ENCODE data around the gene HEATR3.
A peak's percentile ranks its signal among the peaks of the same experiment; 100 is the strongest.
"Not testable (repeated sequence)": the region's sequence is repeated elsewhere in the genome, so short reads cannot be mapped to it uniquely, and the experiment has no call there.

Gene HEATR3

GRCh38 chr16:50114357-50115129, 48.8 kb downstream of the HEATR3 start:
- DNase-seq = no peak

DNA sequence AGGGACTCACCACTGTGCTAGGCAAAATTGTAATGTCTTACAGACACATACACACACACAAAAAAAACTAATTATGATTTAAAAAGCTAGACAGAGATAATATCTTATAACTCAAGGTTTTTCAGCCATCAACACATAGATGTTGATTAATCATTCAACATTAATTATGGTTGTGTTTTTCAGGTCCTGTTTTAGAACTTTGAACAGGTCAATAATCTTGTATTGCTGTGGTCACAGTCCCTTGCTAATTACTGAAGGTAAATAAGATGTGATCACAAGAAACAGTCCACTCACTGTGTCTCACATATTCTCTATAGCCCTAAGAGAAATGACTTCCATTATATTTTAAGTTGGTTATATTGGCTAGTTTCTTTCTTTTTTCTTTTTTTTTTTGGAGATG, 54.9 kb downstream of the HEATR3 start:
- DNase-seq = no peak

DNA sequence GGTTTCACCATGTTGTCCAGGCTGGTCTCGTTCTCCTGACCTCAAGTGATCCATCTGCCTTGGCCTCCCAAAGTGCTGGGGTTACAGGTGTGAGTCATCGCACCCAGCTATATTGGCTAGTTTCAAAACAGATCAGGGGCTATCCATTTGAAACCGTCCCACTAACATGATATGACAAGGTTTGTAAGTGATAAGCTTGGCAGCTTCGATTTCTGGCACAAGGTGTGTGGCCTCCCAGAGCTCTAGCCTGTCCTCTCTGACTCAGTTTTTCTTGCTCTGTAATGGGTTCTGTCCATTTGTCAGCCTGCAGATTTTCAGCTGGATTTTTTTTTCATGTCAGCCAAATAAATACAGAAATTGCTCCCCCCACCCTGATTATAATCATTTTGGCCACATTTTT, 55.5 kb downstream of the HEATR3 start:
- no peak for DNase-seq

GRCh38 chr16:50121721-50122445, 56.1 kb downstream of the HEATR3 start:
- DNase-seq = no peak

- DNase-seq = no peak
Measured at GRCh38 chr16:50123417-50123816, 57.6 kb downstream of the HEATR3 start.

- DNase-seq = no peak
Measured at GRCh38 chr16:50124769-50125168, 59.0 kb downstream of the HEATR3 start.

GRCh38 chr16:50126183-50126582, 60.4 kb downstream of the HEATR3 start:
- no peak for DNase-seq

GRCh38 chr16:50132571-50132970, 66.8 kb downstream of the HEATR3 start:
- not testable (repeated sequence) for DNase-seq

DNA sequence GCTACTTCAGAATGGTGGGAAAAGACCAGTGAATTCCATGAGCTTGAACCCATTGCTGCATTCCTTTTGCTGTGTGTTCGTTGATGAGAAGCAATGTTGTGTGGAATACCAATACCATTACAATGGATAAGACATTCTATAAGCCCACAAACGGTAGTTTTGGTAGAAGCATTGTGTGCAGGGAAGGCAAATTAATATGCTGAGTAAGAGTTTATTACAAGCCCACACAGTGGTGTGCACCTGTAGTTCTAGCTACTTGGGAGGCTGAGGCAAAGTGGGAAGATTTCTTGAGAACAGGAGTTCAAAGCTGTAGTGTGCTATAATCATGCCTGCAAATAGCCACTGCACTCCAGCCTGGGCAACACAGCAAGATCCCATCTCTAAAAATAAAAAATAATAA, 67.4 kb downstream of the HEATR3 start:
- DNase-seq = no peak

DNA sequence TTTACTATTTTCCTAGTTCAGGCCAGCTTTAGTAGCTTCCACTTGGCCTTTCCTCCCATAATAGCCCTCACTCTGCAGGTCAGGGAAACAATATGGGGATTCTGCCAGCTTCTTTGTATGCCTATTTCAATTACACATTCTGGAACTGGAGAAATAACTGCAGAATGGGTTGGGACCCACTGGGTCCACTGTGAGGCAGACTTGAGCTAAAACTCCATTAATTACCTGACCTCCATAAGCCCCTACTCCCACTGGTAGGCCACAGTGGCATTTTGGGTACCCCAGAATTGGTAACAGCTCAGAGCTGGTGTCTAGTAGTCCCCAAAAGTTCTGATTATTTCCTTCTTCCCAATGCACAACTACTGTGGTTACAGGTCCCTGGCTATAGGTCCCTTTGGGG, 70.6 kb downstream of the HEATR3 start:
- DNase-seq = no peak

GRCh38 chr16:50137268-50137667, 71.5 kb downstream of the HEATR3 start:
- no peak for DNase-seq

- DNase-seq = no peak
Measured at GRCh38 chr16:50139580-50139979, 73.8 kb downstream of the HEATR3 start.

- DNase-seq = no peak
Measured at GRCh38 chr16:50144211-50144610, 78.4 kb downstream of the HEATR3 start.

DNA sequence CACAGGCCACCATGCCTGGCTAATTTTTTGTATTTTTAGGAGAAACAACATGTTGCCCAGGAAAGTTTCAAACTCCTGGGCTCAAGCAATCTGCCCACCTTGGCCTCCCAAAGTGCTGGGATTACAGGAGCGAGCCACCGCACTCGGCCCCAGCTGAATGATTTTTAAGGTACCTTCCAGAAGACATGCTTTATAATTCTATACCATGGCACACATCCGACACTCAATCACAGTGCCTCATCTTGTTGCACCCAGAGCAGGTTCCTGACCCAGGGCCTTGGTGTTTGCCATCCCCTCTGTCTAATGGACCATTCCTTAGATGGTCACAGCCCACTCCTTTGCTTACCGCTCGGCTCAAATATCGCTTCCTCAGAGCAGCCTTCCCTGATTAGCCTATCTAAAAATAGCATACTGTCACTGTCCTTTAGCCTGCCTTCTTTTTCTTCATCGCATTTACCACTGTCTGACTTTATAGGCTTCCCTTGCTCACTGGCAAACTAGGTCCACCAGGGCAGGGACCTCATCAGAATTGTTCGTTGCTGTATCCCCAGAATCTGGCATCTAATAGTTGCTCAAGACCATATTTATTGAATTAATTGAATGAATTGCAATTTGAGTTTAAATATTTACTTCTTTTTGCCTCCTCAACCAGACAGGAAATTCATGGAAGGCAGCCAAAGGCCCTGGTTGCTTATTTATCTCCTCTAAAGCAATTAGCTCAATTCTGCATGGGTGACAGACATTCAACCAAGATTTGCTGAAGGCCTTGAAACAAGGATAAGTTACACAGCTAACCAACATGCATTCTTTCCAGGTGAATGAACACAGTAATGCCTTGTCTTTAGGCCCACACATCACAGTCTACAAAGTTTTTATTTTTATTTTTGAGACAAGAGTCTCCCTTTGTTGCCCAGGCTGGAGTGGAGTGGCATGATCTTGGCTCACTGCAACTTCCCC, 81.0 kb downstream of the HEATR3 start:
- peak; percentile 38 for DNase-seq

- DNase-seq = no peak
Measured at GRCh38 chr16:50151322-50151721, 85.6 kb downstream of the HEATR3 start.

DNA sequence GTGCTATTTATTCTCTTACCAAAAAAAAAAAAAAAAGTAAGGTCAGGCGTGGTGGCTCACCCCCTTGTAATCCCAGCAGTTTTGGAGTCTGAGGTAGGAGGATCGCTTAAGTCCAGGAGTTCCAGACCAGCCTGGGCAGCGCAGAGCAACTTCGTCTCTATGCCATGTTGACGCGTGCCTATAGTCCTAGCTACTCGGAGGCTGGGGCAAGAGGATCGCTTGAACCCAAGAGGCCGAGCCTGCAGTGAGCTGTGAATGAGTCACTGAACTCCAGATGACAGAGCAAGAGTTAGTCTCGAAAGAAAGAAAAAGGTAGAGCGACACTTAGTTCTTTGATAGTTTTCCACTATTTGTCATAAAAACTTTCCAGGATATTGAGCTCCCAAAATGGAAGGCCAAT, 86.0 kb downstream of the HEATR3 start:
- DNase-seq = no peak

DNA sequence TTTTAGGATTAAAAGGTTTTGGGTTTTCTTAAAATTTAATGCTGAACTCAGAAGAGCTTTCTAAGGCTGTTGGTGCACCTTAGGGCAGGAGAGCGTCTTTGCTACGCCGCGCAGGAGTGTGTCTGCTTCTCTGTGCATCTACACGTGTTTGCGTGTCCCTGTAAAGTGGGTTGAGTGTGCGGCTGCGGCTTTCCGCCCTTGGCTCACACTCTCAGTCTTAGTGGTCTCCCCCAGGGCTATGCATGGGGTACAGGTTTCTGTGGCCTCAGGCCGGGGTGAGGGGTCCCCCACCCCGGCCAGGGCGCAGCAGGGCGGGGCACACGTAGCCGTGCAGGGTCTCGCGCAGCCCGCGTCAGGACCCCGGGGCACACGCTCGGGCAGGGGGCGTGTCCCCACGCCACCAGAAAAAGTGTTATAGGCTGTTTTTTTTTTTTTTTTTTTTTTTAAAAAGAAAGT, 86.6 kb downstream of the HEATR3 start:
- DNase-seq = peak; percentile 28

- peak; percentile 83 for DNase-seq
Measured at GRCh38 chr16:50152807-50153595, 87.2 kb downstream of the HEATR3 start, which contains the start of gene TENT4B. Gene TENT4B, plus strand, starts transcription at chr16:50153306. Its CDS starts 316 bp downstream, at chr16:50153622.

GRCh38 chr16:50153596-50154419, 88.0 kb downstream of the HEATR3 start:
- DNase-seq = no peak

DNA sequence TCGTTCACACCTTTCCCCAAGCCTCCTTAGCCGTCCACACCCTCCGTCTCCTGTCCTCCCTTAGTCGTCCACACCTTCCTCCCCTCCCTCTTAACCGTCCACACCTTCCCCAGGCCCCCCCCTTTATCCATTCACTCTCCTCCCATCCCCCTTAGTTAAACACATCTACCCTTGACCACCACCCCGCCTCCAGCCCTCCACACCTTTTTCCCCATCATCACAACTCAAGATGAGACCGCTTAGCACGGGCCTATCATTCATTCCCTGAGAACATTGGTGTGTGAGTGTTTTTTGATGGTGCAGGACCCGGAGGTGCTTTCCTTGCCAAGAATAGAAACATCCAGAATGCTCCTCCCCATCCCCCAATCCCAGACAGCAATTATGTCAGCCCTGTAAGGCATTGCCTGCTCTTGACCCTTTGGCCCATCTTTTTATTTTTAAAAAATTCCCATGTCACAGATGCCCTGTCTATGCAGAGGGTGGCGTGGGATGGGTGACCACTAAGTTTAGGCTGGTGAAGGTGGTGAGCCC, 88.7 kb downstream of the HEATR3 start:
- DNase-seq = no peak

DNA sequence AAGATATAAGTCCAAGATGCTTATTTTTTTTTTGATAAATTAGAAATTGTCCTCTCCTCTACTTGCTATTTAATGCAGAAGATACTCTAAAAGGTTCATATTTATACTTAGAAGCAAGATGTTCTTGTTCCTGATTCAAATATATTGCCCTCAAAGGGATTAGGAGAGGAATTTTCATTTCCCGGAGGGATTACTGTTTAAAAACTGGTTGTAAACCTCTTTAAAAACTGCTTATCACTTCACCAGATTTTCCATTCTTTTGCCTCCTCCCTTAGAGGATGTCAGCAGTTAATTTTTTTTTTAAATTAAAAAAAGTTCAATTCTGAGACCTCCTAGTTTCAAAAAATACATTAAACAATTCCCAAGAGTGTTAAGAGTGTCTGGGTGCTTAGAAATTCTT, 90.2 kb downstream of the HEATR3 start:
- DNase-seq = no peak

All from fibroblast of skin of right quadriceps (primary cell).